NCI-H748 treated with DMSO at 0.1 percent for 48 hours (cell line): ENCODE results near the gene NBAS.
"Not testable (repeated sequence)": the region's sequence is repeated elsewhere in the genome, so short reads cannot be mapped to it uniquely, and the experiment has no call there.

Experiments
- DNase-seq: peaks from one replicate; lab custom pipeline; 2025; lab: John Stamatoyannopoulos, UW

NBAS gene

GRCh38 chr2:15262792-15263191 lies 298.3 kb downstream of the NBAS start:
- no peak for DNase-seq

- DNase-seq = peak; percentile 14
Measured at GRCh38 chr2:15260835-15261234, 300.3 kb downstream of the NBAS start.

- no peak for DNase-seq
Measured at GRCh38 chr2:15260196-15260595, 300.9 kb downstream of the NBAS start.

GRCh38 chr2:15259356-15259756 lies 301.8 kb downstream of the NBAS start:
- DNase-seq = no peak

- not testable (repeated sequence) for DNase-seq
Measured at GRCh38 chr2:15258385-15258784, 302.7 kb downstream of the NBAS start.

- no peak for DNase-seq
Measured at GRCh38 chr2:15253835-15254286, 307.3 kb downstream of the NBAS start.

GRCh38 chr2:15253247-15253646 lies 307.9 kb downstream of the NBAS start:
- DNase-seq = no peak

GRCh38 chr2:15251753-15252152 lies 309.4 kb downstream of the NBAS start:
- DNase-seq = no peak

GRCh38 chr2:15250946-15251345 lies 310.2 kb downstream of the NBAS start:
- not testable (repeated sequence) for DNase-seq

GRCh38 chr2:15246870-15247269 lies 314.3 kb downstream of the NBAS start:
- no peak for DNase-seq

GRCh38 chr2:15243762-15244161 lies 317.4 kb downstream of the NBAS start:
- DNase-seq = peak; percentile 80

GRCh38 chr2:15242936-15243461 lies 318.1 kb downstream of the NBAS start:
- DNase-seq = no peak

GRCh38 chr2:15241929-15242328 lies 319.2 kb downstream of the NBAS start:
- DNase-seq = no peak

GRCh38 chr2:15241201-15241600 lies 319.9 kb downstream of the NBAS start:
- no peak for DNase-seq

GRCh38 chr2:15238028-15238427 lies 323.1 kb downstream of the NBAS start:
- no peak for DNase-seq

- DNase-seq = no peak
Measured at GRCh38 chr2:15230599-15231192, 330.4 kb downstream of the NBAS start.

- DNase-seq = no peak
Measured at GRCh38 chr2:15226661-15227060, 334.5 kb downstream of the NBAS start.

GRCh38 chr2:15225131-15225530 lies 336.0 kb downstream of the NBAS start:
- DNase-seq = no peak

GRCh38 chr2:15224641-15225040 lies 336.5 kb downstream of the NBAS start:
- DNase-seq = no peak

- no peak for DNase-seq
Measured at GRCh38 chr2:15223887-15224286, 337.2 kb downstream of the NBAS start.

- no peak for DNase-seq
Measured at GRCh38 chr2:15222856-15223255, 338.3 kb downstream of the NBAS start.

- no peak for DNase-seq
Measured at GRCh38 chr2:15220603-15221002, 340.5 kb downstream of the NBAS start.

GRCh38 chr2:15218423-15219086 lies 342.6 kb downstream of the NBAS start:
- no peak for DNase-seq

GRCh38 chr2:15212249-15212648 lies 348.9 kb downstream of the NBAS start:
- no peak for DNase-seq
